DND-41 (cell line): ENCODE results near the gene AHNAK.

ENCODE experiments used
- CTCF ChIP-seq: IDR thresholded peaks from 2 replicates; pipeline ENCODE4 v1.5.1; 2012; ENCODE audit warnings: borderline replicate concordance, low read length, moderate library complexity, mild to moderate bottlenecking; ENCODE audit not compliant: poor library complexity, severe bottlenecking; ENCODE audit errors: extremely low read depth
- EZH2 ChIP-seq: IDR thresholded peaks from 3 replicates; pipeline ENCODE4 v1.6.1; 2012; ENCODE audit warnings: borderline replicate concordance, low read depth, mild to moderate bottlenecking, moderate library complexity, low read length, inconsistent platforms; ENCODE audit not compliant: severe bottlenecking

- no peak for TF ChIP-seq CTCF
- TF ChIP-seq EZH2: no peak
Observed at GRCh38 chr11:62383822-62384221, 162.8 kb downstream of the AHNAK start.
